Breast epithelium (tissue), 3 donors: Measurements from ENCODE around the gene HDAC4.

Experiments used
- CTCF ChIP-seq, 3 donors: fragments of 450-650 bp; IDR thresholded peaks; one replicate each; pipeline ENCODE4 v1.5.1; 2016 to 2017; ENCODE audit warnings: antibody characterized with exemption in 3 of 3, mild to moderate bottlenecking in 3 of 3, moderate library complexity in 3 of 3
- POLR2A ChIP-seq: fragments of 450-650 bp; IDR thresholded peaks from one replicate; pipeline ENCODE4 v1.6.1; 2016; ENCODE audit warnings: antibody characterized with exemption, mild to moderate bottlenecking, moderate library complexity
- POLR2AphosphoS5 ChIP-seq, 3 donors: sonication (generic); formaldehyde crosslinking; IDR thresholded peaks; one replicate each; pipeline ENCODE4 v1.6.1; 2017; ENCODE audit warnings: antibody characterized with exemption in 3 of 3

DNA sequence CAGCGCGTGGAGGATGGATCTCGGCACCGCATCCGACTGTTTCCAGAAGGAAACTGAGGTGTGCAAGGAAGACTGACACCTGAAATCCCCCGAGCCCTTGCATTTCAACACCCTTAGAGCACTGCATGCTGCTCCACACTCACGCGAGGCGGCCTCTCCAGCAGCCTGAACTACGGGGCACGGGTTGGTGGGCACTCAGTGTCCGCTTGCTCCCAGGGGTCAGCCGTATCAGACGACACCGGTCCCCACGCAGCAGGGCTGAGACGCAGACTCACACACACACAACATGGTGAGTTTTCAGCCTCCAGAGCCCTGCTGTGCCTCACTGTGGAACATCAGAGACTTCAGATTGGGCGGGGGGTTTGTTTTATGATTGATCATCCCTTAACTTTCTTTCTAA is 283.0 kb downstream of the HDAC4 start:
- TF ChIP-seq POLR2AphosphoS5 (IDR thresholded peaks at IDR 0.05) (no peak), POLR2A (no peak), CTCF (IDR thresholded peaks at IDR 0.05) (no peak)
